GM19452 (cell line): ENCODE measurements around the gene YPEL4.
"Not testable (repeated sequence)": the region's sequence is repeated elsewhere in the genome, so short reads cannot be mapped to it uniquely, and the experiment has no call there.

Experiments
- ATAC-seq: cut with Tn5 transposase; IDR thresholded peaks from one replicate; pipeline ENCODE4 v1.9.1; 2021; ENCODE audit not compliant: unreplicated experiment

The YPEL4 gene, protein sequence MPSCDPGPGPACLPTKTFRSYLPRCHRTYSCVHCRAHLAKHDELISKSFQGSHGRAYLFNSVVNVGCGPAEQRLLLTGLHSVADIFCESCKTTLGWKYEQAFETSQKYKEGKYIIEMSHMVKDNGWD

DNA sequence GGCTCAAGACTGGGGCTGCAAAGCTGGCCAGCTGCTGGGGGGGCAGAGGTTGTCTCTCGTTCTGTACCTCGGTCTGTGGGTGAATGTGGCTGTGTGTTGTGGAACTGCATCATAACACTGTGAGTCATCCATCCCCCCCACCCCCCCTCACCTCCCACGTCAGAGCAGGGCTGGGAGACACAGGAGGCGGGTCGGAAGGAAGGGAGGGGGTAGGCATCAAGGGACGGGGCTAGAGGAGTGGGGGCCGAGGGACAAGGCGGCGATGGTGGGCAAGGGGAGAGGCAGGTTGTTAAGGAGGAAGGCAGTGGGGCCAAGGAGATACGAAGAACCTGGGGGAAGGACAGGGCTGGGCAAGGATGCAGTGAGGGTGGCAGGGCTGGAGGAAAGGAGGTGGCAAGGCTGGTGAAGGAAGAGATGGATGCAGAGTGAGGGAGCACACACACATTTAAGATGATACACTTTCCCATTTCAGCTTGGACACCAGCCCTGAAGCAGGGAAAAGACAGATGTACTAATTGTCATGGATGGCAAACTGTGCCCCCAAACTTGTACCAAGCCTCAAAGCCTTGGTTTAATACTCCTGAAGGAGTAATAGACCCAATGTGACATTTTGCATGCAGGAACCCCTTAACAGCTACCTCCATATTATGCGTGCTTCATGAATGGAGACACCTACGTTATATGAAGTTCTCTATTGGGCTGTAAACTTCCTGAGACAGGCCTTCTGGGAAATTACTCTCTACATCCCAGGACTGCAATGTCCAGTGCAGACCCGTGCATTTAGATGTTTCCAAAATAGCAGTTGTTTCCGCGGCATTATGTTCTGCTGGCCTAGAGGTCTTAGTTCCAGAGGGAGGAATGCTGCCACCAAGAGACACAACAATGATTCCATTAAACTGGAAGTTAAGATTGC lies at the start of gene YPEL4:
Gene YPEL4 (minus strand): TSS at position 87 of the 913 bp plus-strand sequence. CDS start 2,805 bp downstream, outside the sequence.
- ATAC-seq: no peak

DNA sequence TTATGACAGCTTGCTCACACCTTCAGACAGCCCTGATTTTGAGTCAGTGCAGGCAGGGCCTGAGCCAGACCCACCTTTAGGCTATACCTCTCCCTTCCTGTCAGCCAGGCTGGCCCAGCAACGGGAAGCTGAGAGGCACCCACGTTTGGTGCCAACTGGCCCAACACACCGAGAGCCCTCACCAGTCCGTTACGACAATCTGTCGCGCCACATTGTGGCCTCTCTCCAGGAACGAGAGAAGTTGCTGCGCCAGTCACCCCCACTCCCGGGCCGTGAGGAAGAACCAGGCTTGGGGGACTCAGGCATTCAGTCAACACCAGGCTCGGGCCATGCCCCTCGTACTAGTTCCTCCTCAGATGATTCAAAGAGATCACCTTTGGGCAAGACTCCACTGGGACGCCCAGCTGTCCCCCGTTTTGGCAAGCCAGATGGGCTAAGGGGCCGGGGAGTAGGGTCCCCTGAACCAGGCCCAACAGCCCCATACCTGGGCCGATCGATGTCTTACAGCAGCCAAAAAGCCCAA lies 49.2 kb upstream of the YPEL4 start:
- ATAC-seq: no peak

DNA sequence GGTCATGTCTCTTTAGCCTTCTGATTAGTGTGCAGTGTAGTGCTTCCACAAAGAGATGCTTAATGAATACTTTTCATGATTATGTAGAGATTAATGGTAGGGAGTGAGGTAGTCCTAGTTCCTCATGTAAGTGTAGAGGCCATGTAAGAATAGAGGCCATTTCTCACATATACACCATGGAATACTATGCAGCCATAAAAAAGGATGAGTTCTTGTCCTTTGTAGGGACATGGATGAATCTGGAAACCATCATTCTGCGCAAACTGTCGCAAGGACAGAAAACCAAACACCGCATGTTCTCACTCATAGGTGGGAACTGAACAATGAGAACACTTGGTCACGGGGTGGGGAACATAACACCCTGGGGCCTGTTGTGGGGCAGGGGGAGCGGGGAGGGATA lies 40.8 kb upstream of the YPEL4 start:
- ATAC-seq: not testable (repeated sequence)

DNA sequence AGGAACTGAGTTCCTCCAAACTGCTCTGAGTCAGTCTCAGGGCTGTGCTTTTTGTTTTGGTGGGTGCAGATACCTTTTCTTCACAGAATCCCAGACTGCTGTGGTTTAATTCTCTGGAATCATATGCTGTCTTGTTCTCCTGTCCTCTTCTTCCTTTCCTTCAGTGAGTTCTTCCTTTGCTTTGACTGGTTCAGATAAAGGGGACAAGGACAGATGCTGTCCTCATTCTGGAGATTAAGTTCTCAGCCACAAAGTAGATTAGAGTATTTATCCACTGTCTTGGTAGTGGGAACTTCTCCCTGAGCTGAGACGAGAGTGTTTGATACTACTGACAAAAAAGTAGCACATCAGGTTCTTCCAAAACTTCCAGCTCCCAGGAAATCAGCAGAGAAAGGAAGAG lies 31.5 kb upstream of the YPEL4 start:
- ATAC-seq: no peak

DNA sequence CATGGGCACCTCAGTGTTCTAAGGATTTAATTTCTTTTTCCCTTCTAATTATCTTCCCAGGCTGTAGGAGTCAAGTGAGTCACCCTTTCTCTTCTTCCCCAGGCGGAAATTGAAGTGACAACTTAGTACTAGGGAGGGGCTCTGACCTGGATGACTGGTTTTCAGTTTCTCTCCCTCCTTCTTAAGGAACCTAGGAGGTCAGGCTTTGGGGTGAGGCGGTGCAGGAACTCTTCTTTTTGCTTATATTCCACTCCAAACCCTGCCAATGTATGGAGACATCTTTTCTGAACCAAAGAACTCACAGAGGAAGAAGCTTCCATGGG lies 30.8 kb upstream of the YPEL4 start:
- no peak for ATAC-seq

DNA sequence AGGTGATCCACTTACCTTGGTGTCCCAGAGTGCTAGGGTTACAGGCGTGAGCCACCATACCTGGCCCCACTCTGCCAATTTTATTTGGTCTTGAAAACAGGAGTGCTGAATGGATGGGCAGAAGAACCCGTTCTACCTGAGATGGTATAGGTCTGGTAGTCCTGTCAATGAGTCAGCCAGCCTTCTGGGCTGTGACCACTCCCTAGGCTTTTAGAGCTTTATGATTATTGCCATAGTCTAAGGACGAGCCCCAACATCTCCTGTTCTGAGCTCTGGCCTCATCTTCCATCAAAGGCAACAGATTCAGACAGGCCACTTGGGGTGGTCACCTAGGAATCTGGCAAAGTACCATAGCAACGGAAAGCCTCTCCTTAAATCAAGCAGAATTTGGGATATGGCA lies 29.7 kb upstream of the YPEL4 start:
- ATAC-seq: no peak

DNA sequence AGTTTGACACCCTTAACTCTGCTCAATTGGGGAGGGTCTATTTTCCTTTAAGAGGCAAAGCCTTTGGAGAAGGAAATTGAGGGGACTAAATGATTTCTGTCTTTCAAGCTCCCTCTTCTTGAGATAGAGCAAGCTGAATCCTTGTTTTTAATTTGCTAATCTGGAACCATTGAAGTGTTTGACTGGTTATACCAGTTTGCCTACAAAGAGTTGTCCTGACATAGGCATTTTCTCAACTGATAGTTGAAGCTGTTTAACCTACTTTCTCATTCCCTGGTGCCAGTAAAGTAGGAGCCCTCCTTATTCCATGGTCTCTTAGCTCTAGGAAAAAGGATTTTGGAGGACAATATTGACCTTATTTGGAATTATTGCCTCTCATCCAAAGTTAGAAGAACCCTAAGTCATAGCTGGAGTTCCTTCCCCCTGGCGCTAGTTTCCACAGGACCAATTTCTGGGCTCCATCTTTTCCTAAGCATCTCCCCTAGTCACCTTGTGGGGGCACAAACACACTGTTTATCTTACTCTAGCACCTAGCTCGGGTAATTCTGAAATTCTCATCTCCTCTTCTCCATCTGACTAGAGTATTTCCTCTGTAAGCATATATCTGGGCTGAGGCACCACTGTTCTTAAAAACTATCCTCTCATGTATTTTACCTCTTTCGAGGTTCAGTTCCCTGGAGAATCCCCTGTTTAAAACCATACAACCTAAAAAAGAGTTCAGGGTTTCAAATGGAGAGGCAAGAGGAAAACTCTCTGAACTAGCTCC lies 25.6 kb upstream of the YPEL4 start:
- no peak for ATAC-seq

DNA sequence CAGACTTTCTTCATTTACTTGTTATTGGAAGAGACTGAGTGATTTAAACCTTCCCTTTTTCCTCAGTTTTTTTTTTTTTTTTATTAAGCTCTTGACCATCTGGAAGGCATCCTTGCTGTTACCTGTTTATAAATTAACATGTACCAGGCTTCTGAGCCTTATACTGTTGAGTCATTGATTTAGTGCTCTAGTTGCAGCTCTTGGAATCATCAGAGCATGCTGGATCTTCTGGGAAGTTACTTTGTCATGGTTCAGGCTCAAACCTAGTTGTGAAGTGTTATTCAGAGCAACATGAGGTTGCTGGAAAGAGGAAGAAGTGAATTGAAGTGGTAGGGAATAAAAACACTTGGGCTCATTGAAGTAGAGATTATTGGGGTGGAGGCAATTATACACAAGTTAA lies 24.5 kb upstream of the YPEL4 start:
- no peak for ATAC-seq

DNA sequence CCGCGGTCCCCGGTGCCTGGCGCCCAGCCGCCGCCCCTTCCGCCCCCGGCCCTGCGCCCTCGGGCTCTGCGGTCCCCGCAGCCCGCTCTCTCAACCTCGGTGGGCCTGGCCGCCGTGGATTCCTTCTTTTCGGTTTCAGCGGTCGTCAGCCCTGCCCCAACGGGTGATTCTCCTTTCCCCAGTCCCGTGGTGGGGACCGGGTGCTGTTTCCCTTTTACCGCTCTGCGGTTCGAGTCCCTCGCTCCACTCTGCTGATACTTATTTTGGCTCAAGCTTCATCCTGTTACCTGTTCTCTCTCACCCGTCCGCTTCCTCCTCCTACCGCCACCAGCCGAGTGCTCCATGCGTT lies 18.7 kb upstream of the YPEL4 start:
- ATAC-seq: peak; percentile 16

DNA sequence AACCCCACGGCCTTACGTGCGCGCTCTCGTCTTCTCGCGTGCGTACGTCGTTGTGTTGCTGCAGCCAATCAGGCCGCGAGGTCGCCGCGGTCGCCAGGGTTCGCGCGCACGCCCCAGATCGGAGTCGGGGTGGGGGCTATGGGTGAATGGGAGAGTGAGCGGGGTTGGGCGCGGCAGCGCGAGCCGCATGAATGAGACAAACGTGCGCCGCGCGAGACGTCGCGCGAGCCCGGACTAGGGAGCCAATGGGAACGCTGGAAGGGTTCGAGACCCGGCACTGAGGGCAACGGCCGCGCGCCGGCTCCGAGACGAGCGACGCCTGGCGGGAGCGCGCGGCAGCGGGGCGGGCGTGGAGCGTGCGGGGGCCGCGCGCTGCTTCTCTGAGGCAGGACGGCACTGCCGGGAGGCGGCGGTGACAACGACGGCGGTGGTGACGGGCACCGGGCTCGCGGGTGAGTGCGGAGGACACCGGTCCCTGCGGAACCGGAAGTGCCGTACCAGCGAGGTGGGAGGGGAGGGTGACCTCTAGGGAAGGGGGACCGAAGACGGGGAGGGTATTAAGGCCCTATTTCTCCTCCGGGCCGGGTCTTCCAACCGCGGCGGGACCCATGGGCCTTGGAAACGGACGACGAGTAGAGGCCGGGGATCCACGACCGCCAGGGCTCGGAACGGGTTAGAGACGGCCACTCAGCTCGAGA lies 18.2 kb upstream of the YPEL4 start, which contains the start of gene ZDHHC5:
Gene ZDHHC5 (plus strand): TSS at position 379 of the 698 bp plus-strand sequence. CDS start 4,977 bp downstream, outside the sequence.
- ATAC-seq: peak; percentile 84

DNA sequence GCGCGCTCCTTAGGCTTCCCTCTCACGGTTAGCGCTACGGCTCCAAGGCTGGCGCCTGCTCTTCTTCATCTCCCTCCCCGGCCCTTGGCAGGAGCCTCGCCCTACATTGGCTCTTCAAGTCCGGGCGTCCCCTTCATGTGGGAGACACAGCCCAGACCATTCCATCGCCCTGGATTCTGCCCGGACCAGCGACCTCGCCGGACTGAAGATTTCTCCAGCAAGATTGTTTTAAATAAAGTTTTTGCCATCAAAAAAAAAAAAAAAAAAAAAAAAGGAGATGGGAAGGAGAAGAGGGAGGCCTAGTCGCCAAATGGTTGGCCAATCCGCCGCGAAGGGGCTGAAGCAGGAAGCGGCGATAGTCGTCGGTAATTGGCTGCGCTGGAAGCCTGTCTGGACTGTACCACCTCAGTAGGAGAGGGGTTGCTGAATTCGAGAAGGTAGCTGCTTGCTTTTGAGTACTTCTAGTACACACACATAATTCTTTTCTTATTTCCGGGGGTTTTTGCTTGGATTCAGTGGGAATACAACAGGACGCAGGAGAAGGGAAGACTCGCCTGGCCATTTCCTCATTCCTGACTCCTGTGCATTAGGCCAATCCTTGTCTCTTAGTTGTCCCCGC lies 17.5 kb upstream of the YPEL4 start:
- ATAC-seq: peak; percentile 68

DNA sequence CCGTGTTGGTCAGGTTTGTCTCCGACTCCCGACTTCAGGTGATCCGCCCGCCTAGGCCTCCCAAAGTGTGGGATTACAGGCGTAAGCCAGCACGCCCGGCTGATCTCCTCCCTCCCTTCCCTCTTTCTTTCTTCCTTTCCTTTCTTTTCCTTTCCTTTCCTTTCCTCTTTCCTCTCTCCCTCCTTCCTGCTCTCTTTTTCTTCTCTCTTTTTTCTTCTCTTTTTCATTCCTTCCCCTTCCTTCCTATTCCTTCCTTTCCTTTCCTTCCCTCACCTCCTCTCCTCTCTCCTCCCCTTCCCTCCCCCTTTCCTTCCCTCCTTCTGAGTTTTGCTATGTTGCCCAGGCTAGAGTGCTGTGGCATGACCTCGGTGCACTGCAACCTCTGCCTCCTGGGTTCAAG lies 14.3 kb upstream of the YPEL4 start:
- ATAC-seq: no peak

DNA sequence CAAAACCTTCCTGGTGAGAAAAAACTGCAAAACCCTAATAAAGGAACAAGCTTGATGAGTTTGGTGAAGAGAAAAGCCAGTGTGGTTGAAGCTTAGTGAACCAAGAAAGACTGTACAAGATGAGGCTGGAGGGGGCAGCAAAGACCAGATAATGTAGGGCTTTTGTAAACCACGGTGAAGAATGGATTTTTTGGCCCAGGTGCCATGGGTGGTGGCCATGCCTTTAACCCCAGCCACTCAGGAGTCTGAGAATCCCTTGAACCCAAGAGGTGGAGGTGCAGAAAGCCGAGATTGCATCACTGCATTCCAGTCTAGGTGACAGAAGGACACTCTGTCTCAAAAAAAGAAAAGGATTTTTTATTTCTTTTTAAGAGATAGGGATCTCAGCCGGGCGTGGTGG lies 13.2 kb upstream of the YPEL4 start:
- no peak for ATAC-seq

DNA sequence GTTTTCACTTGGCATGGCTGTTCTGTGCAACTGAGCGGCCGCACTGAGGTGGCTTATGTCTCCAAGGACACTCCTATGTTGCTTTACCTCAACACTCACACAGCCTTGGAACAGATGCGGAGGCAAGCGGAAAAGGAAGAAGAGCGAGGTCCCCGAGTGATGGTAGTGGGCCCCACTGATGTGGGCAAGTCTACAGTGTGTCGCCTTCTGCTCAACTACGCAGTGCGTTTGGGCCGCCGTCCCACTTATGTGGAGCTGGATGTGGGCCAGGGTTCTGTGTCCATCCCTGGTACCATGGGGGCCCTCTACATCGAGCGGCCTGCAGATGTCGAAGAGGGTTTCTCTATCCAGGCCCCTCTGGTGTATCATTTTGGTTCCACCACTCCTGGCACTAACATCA lies 10.0 kb upstream of the YPEL4 start:
- no peak for ATAC-seq

DNA sequence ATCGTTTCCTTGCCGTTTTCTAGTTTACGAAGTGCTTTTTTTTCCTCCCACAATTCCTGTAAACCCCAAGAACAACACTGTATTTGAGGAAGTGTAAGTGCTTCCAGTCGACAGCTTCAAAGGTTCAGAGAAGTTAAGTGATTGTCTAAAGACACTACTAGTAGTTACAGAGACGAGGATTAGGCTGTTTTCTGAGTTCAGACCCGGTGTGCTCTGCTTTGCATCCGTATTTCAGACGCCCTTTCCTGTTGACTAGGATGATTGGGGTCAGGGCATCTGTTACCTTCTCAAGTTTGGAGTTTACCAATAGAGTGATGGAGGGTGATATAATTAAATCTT lies 8.3 kb upstream of the YPEL4 start:
- no peak for ATAC-seq

DNA sequence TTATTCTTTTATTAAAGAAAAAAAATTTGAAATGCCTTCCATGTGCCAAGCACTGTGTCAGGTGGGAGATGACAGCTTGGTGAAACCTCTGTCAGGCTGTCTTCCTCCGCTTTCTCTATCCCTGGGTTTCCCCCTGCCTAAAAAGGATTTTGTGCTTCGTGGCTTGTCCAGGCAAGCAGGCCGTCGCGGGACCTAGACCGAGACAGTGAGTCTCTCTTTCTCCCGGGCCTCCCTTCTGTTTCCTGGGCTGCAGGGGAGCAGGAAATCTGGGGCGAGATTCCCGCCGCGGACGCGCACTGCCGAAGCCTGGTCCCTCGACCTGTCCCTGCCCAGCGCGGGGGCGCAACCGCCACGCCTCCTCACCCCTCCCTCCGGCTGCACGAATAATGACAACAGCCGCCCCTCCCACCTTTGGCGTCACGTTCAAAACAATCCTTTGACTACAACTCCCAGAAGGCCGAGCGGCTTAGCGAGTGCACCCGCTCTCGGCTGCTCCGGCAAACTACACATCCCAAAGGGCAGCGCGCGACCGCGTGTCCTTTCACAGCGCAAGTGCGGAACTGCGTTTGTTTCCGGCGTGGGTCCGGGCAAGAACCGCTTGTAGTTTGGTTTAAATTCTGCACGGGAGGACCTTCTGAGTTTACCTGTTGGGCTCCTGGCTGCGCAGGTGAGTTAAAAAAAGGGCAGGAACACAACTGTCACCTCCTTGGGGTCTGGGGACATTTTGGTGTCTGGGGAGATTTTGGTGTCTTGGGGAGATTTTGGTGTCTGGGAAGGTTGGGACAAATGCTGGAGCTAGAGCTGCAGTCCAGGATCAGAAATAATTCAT lies 7.7 kb upstream of the YPEL4 start, which contains the start of gene CLP1:
Gene CLP1 (plus strand): TSS at position 569 of the 829 bp plus-strand sequence. CDS start 1,715 bp downstream, outside the sequence.
- peak; percentile 99 for ATAC-seq

DNA sequence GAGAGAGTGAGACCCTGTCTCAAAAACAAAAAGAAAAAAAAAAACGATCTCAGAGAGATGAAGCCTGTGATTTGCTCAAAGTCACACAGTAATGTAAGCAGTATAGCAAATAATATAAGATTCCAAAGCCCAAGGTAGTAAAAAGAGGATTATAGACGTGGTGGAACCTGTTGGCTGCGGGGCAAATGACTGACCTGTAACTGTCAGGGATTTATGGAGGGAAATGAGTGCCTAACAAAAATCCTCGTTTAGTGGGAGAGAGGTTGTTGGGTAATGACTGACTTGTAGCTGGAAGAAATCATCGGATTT lies 7.1 kb upstream of the YPEL4 start:
- no peak for ATAC-seq

DNA sequence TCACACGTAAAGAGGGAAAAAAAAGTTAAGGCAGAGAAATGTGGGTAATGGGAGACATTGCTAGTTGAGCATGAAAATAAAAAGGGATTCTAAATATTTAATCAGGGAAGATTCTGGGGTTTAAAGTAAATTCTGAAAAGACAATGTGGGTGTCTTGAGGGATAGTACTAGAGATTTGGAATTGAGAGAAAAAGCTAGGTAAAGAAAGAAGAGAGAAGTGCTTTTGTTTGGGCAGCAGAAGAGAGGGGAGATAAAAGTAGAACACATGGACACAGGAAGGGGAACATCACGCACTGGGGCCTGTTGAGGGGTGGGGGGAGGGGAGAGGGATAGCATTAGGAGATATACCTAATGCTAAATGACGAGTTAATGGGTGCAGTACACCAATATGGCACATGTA lies 3.5 kb upstream of the YPEL4 start:
- ATAC-seq: no peak

DNA sequence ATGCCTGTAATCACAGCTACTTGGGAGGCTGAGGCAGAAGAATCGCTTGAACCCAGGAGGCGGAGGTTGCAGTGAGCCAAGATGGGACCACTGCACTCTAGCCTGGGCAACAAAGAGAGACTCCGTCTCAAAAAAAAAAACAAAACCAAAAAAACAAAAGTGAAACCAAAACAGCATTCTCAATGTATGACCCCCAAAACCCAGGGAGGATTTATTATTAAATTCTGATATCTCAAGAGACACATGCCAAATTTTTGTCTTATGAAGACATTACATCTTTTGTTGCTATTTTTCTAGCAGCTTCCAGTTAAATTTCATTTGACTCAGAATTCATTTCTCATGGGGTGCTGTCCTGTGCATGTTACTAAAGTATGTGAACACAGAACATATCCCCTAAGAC lies 3.0 kb upstream of the YPEL4 start:
- ATAC-seq: no peak

DNA sequence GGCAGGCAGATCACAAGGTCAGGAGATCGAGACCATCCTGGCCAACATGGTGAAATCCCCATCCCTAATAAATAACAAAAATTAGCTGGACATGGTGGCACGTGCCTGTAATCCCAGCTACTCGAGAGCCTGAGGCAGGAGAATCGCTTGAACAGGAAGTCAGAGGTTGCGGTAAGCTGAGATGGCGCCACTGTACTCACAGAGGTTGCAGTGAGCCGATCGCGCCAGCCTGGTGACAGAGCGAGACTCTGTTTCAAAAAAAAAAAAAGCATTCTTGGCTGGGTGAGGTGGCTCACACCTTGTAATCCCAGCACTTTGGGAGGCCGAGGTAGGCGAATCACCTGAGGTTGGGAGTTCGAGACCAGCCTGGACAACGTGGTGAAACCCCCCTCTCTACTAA lies 2.5 kb upstream of the YPEL4 start:
- ATAC-seq: not testable (repeated sequence)
